Measurements from ENCODE around the gene NHLRC4.

NHLRC4 gene

GRCh38 chr16:551210-551609, 15.6 kb upstream of the NHLRC4 start:
- TF ChIP-seq CTCF (IDR thresholded peaks at IDR 0.05) (no peak), ZFX (IDR thresholded peaks at IDR 0.05; ENCODE audit: borderline replicate concordance) (no peak)
- no peak overlapping the region for H3K27ac ChIP-seq

DNA sequence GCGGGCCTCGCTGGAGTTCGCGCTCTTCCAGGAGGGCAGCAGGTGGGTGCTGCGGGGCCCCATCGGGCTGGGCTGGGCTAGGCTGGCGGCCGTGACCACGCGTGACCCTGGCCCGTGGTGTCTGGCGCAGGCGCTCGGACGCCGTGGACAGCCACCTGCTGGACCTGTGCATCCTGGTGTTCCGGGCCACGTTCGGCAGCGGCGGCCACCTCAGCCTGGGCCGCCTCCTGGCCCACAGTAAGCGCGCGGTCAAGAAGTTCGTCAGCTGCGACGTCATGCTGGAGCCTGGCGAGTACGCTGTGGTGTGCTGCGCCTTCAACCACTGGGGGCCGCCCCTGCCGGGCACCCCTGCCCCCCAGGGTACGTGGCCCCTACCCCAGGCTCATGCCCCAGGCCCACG, 14.6 kb upstream of the NHLRC4 start:
- no peak overlapping the region for H3K27ac ChIP-seq
- no peak for TF ChIP-seq CTCF (IDR thresholded peaks at IDR 0.05)
- no peak for TF ChIP-seq ZFX (IDR thresholded peaks at IDR 0.05; ENCODE audit: borderline replicate concordance)

DNA sequence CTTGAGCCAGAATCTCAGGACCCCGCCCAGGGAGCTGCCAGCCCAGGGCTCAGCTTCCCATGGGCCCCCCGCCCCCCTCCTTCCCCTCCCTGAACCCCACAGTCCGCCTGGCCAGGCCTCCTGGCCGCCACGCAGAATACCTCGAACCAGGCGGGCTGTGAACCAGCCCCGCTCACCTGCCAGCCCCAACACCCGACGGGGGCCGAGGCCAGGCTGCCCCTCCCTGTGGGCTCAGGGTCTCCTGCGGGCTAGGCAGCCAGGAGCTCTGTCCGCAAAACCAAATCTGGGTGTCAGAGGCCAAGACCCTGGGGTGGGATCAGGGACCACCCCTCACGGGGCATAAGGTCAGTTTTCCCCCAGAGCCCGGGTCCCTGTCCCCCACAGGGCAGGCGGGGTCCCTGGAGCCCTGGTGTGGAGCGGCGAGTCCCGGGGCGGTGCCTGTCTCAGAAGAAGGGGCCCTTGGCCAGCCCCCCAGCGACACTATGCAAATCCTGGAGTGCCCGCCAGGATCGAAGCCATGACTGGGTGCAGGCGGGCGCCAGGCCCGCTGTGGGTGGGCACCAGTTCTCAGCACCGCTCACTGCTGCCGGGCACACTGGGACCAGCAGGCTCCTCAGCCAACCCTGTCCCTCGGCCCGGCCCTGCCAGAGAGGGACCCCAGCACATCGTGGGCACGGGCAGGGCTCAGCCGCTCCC, 13.1 kb upstream of the NHLRC4 start:
- no peak for TF ChIP-seq ZFX (IDR thresholded peaks at IDR 0.05; ENCODE audit: borderline replicate concordance)
- no peak for TF ChIP-seq CTCF (IDR thresholded peaks at IDR 0.05)
- no peak overlapping the region for H3K27ac ChIP-seq

- H3K27ac ChIP-seq: no peak overlapping the region
- no peak for TF ChIP-seq ZFX (IDR thresholded peaks at IDR 0.05; ENCODE audit: borderline replicate concordance)
- TF ChIP-seq CTCF (IDR thresholded peaks at IDR 0.05): no peak
Observed at GRCh38 chr16:554297-554621, 12.5 kb upstream of the NHLRC4 start.

GRCh38 chr16:554640-555365, 12.0 kb upstream of the NHLRC4 start:
- no peak overlapping the region for H3K27ac ChIP-seq
- TF ChIP-seq ZFX (IDR thresholded peaks at IDR 0.05; ENCODE audit: borderline replicate concordance): no peak
- no peak for TF ChIP-seq CTCF (IDR thresholded peaks at IDR 0.05)

- no peak overlapping the region for H3K27ac ChIP-seq
- no peak for TF ChIP-seq CTCF (IDR thresholded peaks at IDR 0.05)
- no peak for TF ChIP-seq ZFX (IDR thresholded peaks at IDR 0.05; ENCODE audit: borderline replicate concordance)
Observed at GRCh38 chr16:555528-556473, 11.0 kb upstream of the NHLRC4 start.

Data from 22Rv1 (cell line).